HG03108 (cell line): ENCODE results near the gene RASSF10.

Experiments
- ATAC-seq: cut with Tn5 transposase; IDR thresholded peaks from one replicate; pipeline ENCODE4 v1.9.1; 2021; ENCODE audit warnings: moderate library complexity; ENCODE audit not compliant: unreplicated experiment

Gene RASSF10

GRCh38 chr11:12993626-12994025, 15.5 kb upstream of the RASSF10 start:
- ATAC-seq: no peak

GRCh38 chr11:12994476-12994875, 14.6 kb upstream of the RASSF10 start:
- no peak for ATAC-seq

GRCh38 chr11:12995188-12995587, 13.9 kb upstream of the RASSF10 start:
- no peak for ATAC-seq

- ATAC-seq: no peak
Measured at GRCh38 chr11:12995823-12996222, 13.3 kb upstream of the RASSF10 start.

- no peak for ATAC-seq
Measured at GRCh38 chr11:12997168-12997567, 11.9 kb upstream of the RASSF10 start.

- no peak for ATAC-seq
Measured at GRCh38 chr11:12998336-12998735, 10.8 kb upstream of the RASSF10 start.

- no peak for ATAC-seq
Measured at GRCh38 chr11:12999597-12999996, 9.5 kb upstream of the RASSF10 start.

GRCh38 chr11:13000116-13000515, 9.0 kb upstream of the RASSF10 start:
- no peak for ATAC-seq

GRCh38 chr11:13000721-13001120, 8.4 kb upstream of the RASSF10 start:
- no peak for ATAC-seq

- no peak for ATAC-seq
Measured at GRCh38 chr11:13003736-13004493, 5.2 kb upstream of the RASSF10 start.

- no peak for ATAC-seq
Measured at GRCh38 chr11:13007182-13008060, 1.7 kb upstream of the RASSF10 start.

- ATAC-seq: no peak
Measured at GRCh38 chr11:13008061-13008435, 1.1 kb upstream of the RASSF10 start.

GRCh38 chr11:13009476-13009920, 382 bp downstream of the RASSF10 start:
- ATAC-seq: no peak

- ATAC-seq: no peak
Measured at GRCh38 chr11:13009921-13010748, 1.0 kb downstream of the RASSF10 start.

- ATAC-seq: no peak
Measured at GRCh38 chr11:13010749-13011465, 1.8 kb downstream of the RASSF10 start.

GRCh38 chr11:13011466-13012055, 2.4 kb downstream of the RASSF10 start:
- ATAC-seq: no peak

- ATAC-seq: no peak
Measured at GRCh38 chr11:13012056-13012661, 3.0 kb downstream of the RASSF10 start.

- ATAC-seq: no peak
Measured at GRCh38 chr11:13013054-13013488, 4.0 kb downstream of the RASSF10 start.

GRCh38 chr11:13015753-13016152, 6.6 kb downstream of the RASSF10 start:
- no peak for ATAC-seq

- no peak for ATAC-seq
Measured at GRCh38 chr11:13016415-13016814, 7.3 kb downstream of the RASSF10 start.
